ENCODE measurements around the gene GALM.
"Not testable (repeated sequence)": the region's sequence is repeated elsewhere in the genome, so short reads cannot be mapped to it uniquely, and the experiment has no call there.

GALM gene

DNA sequence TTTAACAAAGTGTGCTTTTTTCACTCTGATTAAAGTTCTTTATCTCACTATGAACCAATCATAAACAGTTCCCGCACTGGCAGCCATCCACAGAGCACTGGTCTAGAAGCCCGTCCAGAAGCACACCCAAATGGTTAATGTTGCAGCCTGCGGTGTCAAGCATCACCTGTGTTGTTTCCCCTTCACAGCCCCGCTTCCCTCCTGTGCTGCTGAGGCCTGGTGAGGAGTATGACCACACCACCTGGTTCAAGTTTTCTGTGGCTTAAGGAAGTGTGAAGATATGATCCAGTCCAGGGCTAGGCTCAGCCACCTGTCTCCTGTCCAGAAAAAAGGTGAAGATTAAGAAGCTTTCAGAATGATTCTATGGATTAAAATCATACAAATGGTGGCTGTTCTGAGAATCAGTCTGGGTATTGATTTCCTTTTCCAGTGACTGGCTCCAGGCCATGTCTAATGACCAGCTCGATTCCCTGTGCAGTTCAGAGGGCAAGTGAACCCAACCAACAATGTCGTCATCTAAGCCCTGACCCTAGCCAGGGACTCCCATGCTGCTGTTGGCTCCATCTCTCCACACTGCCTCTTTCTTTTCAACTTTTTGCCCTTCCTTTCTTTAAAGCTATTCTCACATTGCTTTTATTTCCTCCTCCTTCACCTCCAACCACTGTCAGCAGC, 67.5 kb downstream of the GALM start:
- no peak for TF ChIP-seq CTCF (IDR thresholded peaks at IDR 0.05; ENCODE audit: insufficient read depth, missing control alignments)
- DNase-seq (ENCODE audit: insufficient read length, low spot score) (no peak), FAIRE-seq (no peak)

GRCh38 chr2:38734299-38735058, 68.6 kb downstream of the GALM start:
- no peak for FAIRE-seq
- DNase-seq (ENCODE audit: insufficient read length, low spot score), result no peak
- TF ChIP-seq CTCF (IDR thresholded peaks at IDR 0.05; ENCODE audit: insufficient read depth, missing control alignments), result no peak

DNA sequence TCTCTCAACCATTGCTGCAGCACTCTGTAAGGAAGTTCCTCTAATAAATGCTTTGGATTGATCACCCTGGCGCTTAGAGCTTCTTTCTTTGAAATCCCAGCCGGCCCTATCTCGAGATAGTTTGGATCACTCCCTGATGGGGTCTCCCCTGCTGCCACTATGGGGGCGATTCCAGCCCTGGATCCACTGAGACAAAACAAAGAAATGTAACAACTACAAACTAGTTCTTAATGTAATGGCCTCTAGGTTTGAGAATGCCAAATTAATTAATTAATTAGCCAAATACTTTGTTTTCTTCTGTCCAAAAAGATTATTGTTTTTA, 70.0 kb downstream of the GALM start:
- DNase-seq (ENCODE audit: insufficient read length, low spot score), result no peak
- TF ChIP-seq CTCF (IDR thresholded peaks at IDR 0.05; ENCODE audit: insufficient read depth, missing control alignments), result no peak
- FAIRE-seq, result no peak

GRCh38 chr2:38737000-38737698, 71.2 kb downstream of the GALM start:
- not testable (repeated sequence) for FAIRE-seq; DNase-seq (ENCODE audit: insufficient read length, low spot score)

- no peak for TF ChIP-seq CTCF (IDR thresholded peaks at IDR 0.05; ENCODE audit: insufficient read depth, missing control alignments)
- no peak for DNase-seq (ENCODE audit: insufficient read length, low spot score)
- no peak for FAIRE-seq
Observed at GRCh38 chr2:38737925-38738324, 72.0 kb downstream of the GALM start.

DNA sequence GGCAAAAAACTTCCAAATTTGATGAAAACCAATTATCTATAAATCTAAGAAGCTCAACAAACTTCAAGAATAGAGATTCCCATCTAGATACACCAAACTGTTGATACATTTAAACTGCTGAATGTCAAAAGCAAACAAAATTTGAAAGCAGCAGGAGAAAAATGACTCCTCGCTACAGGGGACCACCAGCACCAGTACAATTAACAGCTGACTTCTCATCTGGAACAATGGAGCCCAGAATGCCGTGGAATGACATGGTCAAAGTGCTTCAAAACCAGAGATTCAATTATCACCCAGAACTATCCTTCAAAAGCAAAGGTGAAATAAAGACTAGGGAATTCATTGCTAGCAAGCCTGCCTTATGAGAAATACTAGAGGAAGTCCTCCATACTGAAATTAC, 73.6 kb downstream of the GALM start:
- no peak for DNase-seq (ENCODE audit: insufficient read length, low spot score)
- no peak for FAIRE-seq
- no peak for TF ChIP-seq CTCF (IDR thresholded peaks at IDR 0.05; ENCODE audit: insufficient read depth, missing control alignments)

- DNase-seq (ENCODE audit: insufficient read length, low spot score) (no peak), FAIRE-seq (no peak)
Observed at GRCh38 chr2:38740851-38741731, 75.2 kb downstream of the GALM start.

More at GRCh38 chr2:38740851-38741731, 75.2 kb downstream of the GALM start:
- TF ChIP-seq CTCF (IDR thresholded peaks at IDR 0.05; ENCODE audit: insufficient read depth, missing control alignments), result peak; percentile 48

Data from D721Med (cell line).